Erythroblast (primary cell): ENCODE data around the gene GABBR1.

Experiments used
- GATA1 ChIP-seq: IDR thresholded peaks from 2 replicates; pipeline ENCODE4 v1.6.1; 2011; ENCODE audit warnings: low read depth, mild to moderate bottlenecking, control low read depth, low read length, moderate library complexity
- POLR2A ChIP-seq: IDR thresholded peaks from 2 replicates; pipeline ENCODE4 v1.6.1; 2011; ENCODE audit warnings: mild to moderate bottlenecking, low read length

GRCh38 chr6:29564875-29565274, 68.1 kb downstream of the GABBR1 start:
- TF ChIP-seq POLR2A, result no peak
- TF ChIP-seq GATA1, result no peak
